WERI-Rb-1 (cell line): ENCODE measurements around the gene MDGA2.

Experiments used
- DNase-seq: peaks from one replicate; pipeline ENCODE4 v3.0.0-alpha.2; 2020
- H3K27ac ChIP-seq: fragments of 250-450 bp; sonication (Bioruptor Pico); 2 replicates; pipeline ENCODE4 v1.5.1; 2020; ENCODE audit warnings: mild to moderate bottlenecking, moderate library complexity
- H3K27me3 ChIP-seq: fragments of 250-450 bp; sonication (Bioruptor Pico); 2 replicates; pipeline ENCODE4 v1.5.1; 2021; ENCODE audit warnings: mild to moderate bottlenecking, low read depth, moderate library complexity; ENCODE audit not compliant: insufficient read depth, severe bottlenecking
- H3K36me3 ChIP-seq: fragments of 250-450 bp; sonication (Bioruptor Pico); 2 replicates; pipeline ENCODE4 v1.5.1; 2020; ENCODE audit warnings: mild to moderate bottlenecking, moderate library complexity
- H3K4me3 ChIP-seq: 2 replicates; pipeline ENCODE4 v1.5.1; 2011; ENCODE audit warnings: low read depth, mild to moderate bottlenecking, control low read depth, low read length
- H3K9me3 ChIP-seq: fragments of 250-450 bp; sonication (Bioruptor Pico); 2 replicates; pipeline ENCODE4 v1.5.1; 2021; ENCODE audit warnings: mild to moderate bottlenecking, moderate library complexity; ENCODE audit not compliant: severe bottlenecking
- CTCF ChIP-seq: IDR thresholded peaks from 2 replicates; pipeline ENCODE4 v1.5.1; 2011; ENCODE audit warnings: low read depth, mild to moderate bottlenecking, control low read depth, inconsistent platforms, low read length

Gene MDGA2

GRCh38 chr14:47103771-47104170 is 571.6 kb downstream of the MDGA2 start:
- TF ChIP-seq CTCF, result no peak
- H3K9me3 ChIP-seq, result no peaks in the 10 kb centered on the region
- H3K27ac ChIP-seq, result no peak overlapping the region
- no peak for DNase-seq
- H3K4me3 ChIP-seq, result no peak overlapping the region
- no peaks in the 10 kb centered on the region for H3K27me3 ChIP-seq
- H3K36me3 ChIP-seq, result no peaks in the 10 kb centered on the region

GRCh38 chr14:47102472-47102871 is 572.9 kb downstream of the MDGA2 start:
- DNase-seq, result no peak
- Histone ChIP-seq H3K27me3 (no peaks in the 10 kb centered on the region), H3K4me3 (no peak overlapping the region), H3K27ac (no peak overlapping the region), H3K36me3 (no peaks in the 10 kb centered on the region), H3K9me3 (no peaks in the 10 kb centered on the region)
- no peak for TF ChIP-seq CTCF

DNA sequence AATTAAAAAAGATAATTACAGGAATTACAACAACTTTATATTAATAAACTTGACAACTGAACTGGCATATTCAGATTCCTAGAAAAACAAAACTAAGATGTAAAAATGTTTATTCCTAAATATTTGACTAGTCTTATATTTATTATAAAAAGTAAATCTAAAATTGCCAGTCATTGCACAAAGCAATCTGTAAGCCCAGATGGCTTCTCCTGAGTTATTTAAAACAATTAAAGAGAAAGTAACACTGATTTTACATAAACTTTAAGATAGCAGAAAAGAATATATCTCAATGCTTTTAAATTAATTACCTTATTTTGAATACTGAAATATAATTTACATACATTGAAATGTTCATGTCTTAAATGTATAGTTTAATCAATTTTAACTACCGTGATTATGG is 589.7 kb downstream of the MDGA2 start:
- no peak overlapping the region for H3K27ac ChIP-seq
- no peak overlapping the region for H3K4me3 ChIP-seq
- H3K36me3 ChIP-seq, result no peaks in the 10 kb centered on the region
- TF ChIP-seq CTCF, result no peak
- H3K9me3 ChIP-seq, result no peaks in the 10 kb centered on the region
- H3K27me3 ChIP-seq, result no peaks in the 10 kb centered on the region
- no peak for DNase-seq

GRCh38 chr14:47065326-47065725 is 610.1 kb downstream of the MDGA2 start:
- TF ChIP-seq CTCF, result no peak
- no peaks in the 10 kb centered on the region for H3K36me3 ChIP-seq
- H3K4me3 ChIP-seq, result no peak overlapping the region
- no peak overlapping the region for H3K27ac ChIP-seq
- no peaks in the 10 kb centered on the region for H3K27me3 ChIP-seq
- no peak for DNase-seq
- no peaks in the 10 kb centered on the region for H3K9me3 ChIP-seq

GRCh38 chr14:47060050-47060449 is 615.4 kb downstream of the MDGA2 start:
- no peaks in the 10 kb centered on the region for H3K27me3 ChIP-seq
- H3K9me3 ChIP-seq, result no peaks in the 10 kb centered on the region
- no peak overlapping the region for H3K27ac ChIP-seq
- no peaks in the 10 kb centered on the region for H3K36me3 ChIP-seq
- TF ChIP-seq CTCF, result no peak
- H3K4me3 ChIP-seq, result no peak overlapping the region
- DNase-seq, result no peak

DNA sequence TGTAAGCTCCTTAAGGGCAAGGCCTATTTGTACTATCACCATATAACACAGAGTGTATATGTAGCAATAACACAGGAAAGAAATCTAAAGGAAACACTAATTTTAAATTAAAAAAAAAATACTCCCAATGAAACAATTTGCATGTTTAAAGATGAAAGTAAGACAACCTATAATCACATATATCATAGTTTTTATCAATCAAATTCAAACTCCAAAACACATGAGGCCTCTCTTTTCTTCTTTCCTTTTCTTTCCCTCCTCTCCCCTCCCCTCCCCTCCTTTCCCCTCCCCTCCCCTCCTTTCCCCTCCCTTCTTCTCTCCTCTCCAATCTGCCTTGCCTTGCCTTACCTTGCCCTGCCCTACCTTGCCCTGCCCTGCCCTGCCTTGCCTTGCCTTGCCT is 618.0 kb downstream of the MDGA2 start:
- no peaks in the 10 kb centered on the region for H3K36me3 ChIP-seq
- no peak for DNase-seq
- no peak overlapping the region for H3K27ac ChIP-seq
- no peaks in the 10 kb centered on the region for H3K9me3 ChIP-seq
- no peak for TF ChIP-seq CTCF
- H3K27me3 ChIP-seq, result no peaks in the 10 kb centered on the region
- no peak overlapping the region for H3K4me3 ChIP-seq
